OCI-LY1 (cell line): ENCODE results near the gene SERPINA6.

Source experiments
- EZH2 ChIP-seq: fragments of 200-600 bp; sonication (generic), shearing (Covaris generic); IDR thresholded peaks from 2 replicates; pipeline ENCODE4 v1.8.0; 2017; ENCODE audit warnings: borderline replicate concordance, mixed run types, mild to moderate bottlenecking, antibody characterized with exemption, low read length, moderate library complexity, mixed read lengths
- TF ChIP-seq, protein P1 (sequence below): fragments of 200-600 bp; sonication (generic), shearing (Covaris generic); IDR thresholded peaks from 2 replicates; pipeline ENCODE4 v1.5.1; 2017; ENCODE audit warnings: mild to moderate bottlenecking, antibody characterized with exemption, low read length, moderate library complexity, mixed read lengths

DNA sequence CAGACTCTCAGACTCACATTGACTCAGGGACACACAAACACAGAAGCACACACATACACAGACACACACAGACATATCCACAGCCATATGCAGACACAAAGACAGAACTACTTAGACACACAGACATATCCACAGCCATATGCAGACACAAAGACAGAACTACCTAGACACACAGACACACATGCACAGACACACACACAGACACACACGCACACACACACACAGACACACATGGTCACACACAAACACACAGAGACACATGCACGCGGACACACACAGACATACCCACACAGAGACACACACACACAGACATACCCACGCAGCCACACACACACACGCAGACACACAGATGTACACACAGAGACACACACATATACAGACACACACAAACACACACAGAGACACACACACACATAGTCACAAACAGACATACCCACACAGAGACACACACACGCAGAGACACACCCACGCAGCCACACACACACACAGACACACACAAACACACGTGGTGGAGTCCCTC lies 39.5 kb upstream of the SERPINA6 start:
- TF ChIP-seq, protein P1, sequence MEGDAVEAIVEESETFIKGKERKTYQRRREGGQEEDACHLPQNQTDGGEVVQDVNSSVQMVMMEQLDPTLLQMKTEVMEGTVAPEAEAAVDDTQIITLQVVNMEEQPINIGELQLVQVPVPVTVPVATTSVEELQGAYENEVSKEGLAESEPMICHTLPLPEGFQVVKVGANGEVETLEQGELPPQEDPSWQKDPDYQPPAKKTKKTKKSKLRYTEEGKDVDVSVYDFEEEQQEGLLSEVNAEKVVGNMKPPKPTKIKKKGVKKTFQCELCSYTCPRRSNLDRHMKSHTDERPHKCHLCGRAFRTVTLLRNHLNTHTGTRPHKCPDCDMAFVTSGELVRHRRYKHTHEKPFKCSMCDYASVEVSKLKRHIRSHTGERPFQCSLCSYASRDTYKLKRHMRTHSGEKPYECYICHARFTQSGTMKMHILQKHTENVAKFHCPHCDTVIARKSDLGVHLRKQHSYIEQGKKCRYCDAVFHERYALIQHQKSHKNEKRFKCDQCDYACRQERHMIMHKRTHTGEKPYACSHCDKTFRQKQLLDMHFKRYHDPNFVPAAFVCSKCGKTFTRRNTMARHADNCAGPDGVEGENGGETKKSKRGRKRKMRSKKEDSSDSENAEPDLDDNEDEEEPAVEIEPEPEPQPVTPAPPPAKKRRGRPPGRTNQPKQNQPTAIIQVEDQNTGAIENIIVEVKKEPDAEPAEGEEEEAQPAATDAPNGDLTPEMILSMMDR, result no peak
- no peak for TF ChIP-seq EZH2
